ENCODE measurements around the gene RILP. TPM values are rescaled to one million over a fixed set of nuclear protein-coding genes. Genes with fewer than 3 reads are reported as not detected.
A peak's percentile ranks its signal among the peaks of the same experiment; 100 is the strongest.
"Not testable (repeated sequence)": the region's sequence is repeated elsewhere in the genome, so short reads cannot be mapped to it uniquely, and the experiment has no call there.

Gene RILP
- total and polyA plus RNA-seq, 2 experiments from 2014 or later, result 31.7 to 79.4 TPM

DNA sequence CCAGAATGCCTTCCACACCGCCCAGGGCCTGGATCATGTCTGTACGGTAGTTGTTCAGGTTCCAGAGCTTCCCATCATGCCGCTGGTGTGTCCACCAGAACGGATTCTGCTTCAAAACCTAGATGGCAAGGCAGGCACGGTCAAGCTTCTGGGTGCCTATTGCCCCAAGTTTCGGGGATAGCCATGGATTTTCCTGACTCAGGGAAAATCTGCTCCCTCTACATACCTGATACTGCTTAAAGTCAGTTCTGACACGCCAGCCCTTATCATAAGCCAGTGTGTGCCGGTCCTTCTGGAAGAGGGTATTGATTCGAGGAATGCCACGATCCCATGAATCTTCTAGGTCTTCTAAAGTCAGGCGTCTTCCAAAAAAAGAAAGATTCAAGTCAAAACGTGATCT, 11.4 kb upstream of the RILP start:
- Histone ChIP-seq H3K9me3 (ENCODE audit: low read depth) (no peaks in the 10 kb centered on the region), H3K27me3 (no peaks in the 10 kb centered on the region), H3K36me3 (peaks cover 72% of the 10 kb centered on the region), H3K4me3 (no peak overlapping the region), H3K4me1 (ENCODE audit: low read depth) (no peaks in the 10 kb centered on the region), H3K27ac (no peak overlapping the region)
- no peak for DNase-seq (ENCODE audit: low read depth in 1 of 2, low spot score in 1 of 2)
- TF ChIP-seq, protein P1, sequence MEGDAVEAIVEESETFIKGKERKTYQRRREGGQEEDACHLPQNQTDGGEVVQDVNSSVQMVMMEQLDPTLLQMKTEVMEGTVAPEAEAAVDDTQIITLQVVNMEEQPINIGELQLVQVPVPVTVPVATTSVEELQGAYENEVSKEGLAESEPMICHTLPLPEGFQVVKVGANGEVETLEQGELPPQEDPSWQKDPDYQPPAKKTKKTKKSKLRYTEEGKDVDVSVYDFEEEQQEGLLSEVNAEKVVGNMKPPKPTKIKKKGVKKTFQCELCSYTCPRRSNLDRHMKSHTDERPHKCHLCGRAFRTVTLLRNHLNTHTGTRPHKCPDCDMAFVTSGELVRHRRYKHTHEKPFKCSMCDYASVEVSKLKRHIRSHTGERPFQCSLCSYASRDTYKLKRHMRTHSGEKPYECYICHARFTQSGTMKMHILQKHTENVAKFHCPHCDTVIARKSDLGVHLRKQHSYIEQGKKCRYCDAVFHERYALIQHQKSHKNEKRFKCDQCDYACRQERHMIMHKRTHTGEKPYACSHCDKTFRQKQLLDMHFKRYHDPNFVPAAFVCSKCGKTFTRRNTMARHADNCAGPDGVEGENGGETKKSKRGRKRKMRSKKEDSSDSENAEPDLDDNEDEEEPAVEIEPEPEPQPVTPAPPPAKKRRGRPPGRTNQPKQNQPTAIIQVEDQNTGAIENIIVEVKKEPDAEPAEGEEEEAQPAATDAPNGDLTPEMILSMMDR (IDR thresholded peaks at IDR 0.05; ENCODE audit: low read depth, low read length), result no peak

DNA sequence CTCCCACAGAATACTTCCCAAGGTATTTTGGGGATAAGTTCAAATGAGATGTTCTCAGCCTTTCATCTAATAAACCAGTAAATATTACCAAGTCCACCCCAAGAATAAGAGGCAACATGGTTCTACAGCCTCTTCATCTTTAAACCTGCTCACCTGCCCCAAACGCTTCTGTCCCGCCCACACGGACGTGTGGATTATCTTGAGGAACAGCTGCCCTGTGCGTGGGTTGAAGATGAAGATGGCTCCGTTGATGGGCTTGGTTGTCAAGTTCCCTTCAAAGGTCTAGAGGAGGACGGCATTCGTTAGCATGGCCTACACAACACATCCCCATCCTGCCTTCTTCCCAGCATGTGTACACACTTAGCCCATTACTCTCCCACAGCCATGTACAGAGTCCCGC, 8.4 kb upstream of the RILP start:
- TF ChIP-seq, protein P1 (IDR thresholded peaks at IDR 0.05; ENCODE audit: low read depth, low read length), result no peak
- Histone ChIP-seq H3K9me3 (ENCODE audit: low read depth) (no peaks in the 10 kb centered on the region), H3K4me1 (ENCODE audit: low read depth) (no peaks in the 10 kb centered on the region), H3K4me3 (no peak overlapping the region), H3K27ac (no peak overlapping the region), H3K27me3 (no peaks in the 10 kb centered on the region), H3K36me3 (peaks cover 85% of the 10 kb centered on the region)
- no peak for DNase-seq (ENCODE audit: low read depth in 1 of 2, low spot score in 1 of 2)

DNA sequence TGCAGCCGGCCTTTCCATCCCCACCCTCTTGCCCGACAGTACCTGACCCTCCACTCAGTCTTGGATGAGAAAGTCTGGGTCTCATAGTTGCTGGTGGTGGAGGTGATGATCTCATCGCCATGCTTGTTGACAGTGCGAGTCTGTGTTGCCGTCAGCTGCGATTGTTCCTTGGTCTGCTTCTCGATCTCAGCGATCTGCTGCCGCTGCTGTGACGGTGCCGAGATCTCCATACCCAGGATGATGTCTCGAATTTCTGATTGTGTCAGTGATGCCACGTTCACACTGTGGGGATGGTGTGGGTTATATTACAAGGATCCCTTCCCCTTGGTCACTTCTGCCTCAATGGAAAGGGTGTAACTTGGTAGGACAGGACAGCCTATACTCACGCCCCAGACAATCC, 4.1 kb upstream of the RILP start:
- Histone ChIP-seq H3K36me3 (peaks cover 70% of the 10 kb centered on the region), H3K4me3 (no peak overlapping the region), H3K4me1 (ENCODE audit: low read depth) (peaks cover 6% of the 10 kb centered on the region), H3K27me3 (no peaks in the 10 kb centered on the region), H3K27ac (no peak overlapping the region), H3K9me3 (ENCODE audit: low read depth) (no peaks in the 10 kb centered on the region)
- TF ChIP-seq, protein P1 (IDR thresholded peaks at IDR 0.05; ENCODE audit: low read depth, low read length), result no peak
- DNase-seq (ENCODE audit: low read depth in 1 of 2, low spot score in 1 of 2), result no peak

DNA sequence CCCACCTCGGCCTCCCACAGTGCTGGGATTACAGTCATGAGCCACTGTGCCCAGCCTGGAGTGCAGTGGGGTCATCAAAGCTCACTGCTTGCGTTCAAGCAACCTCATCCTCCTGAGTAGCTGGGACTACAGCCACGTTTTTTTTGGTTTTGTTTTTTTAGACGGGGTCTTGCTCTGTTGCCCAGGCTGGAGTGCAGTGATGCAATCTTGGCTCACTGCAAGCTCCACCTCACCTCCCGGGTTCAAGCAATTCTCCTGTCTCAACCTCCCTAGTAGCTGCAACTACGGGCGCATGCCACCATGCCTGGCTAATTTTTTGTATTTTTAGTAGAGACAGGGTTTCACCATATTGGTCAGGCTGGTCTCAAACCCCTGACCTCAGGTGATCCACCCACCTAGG, 3.1 kb upstream of the RILP start:
- not testable (repeated sequence) for H3K27me3 ChIP-seq; H3K27ac ChIP-seq; H3K9me3 ChIP-seq (ENCODE audit: low read depth); H3K4me3 ChIP-seq; DNase-seq (ENCODE audit: low read depth in 1 of 2, low spot score in 1 of 2)
- H3K4me1 ChIP-seq (ENCODE audit: low read depth), result peaks cover 14% of the 10 kb centered on the region
- peaks cover 60% of the 10 kb centered on the region for H3K36me3 ChIP-seq

DNA sequence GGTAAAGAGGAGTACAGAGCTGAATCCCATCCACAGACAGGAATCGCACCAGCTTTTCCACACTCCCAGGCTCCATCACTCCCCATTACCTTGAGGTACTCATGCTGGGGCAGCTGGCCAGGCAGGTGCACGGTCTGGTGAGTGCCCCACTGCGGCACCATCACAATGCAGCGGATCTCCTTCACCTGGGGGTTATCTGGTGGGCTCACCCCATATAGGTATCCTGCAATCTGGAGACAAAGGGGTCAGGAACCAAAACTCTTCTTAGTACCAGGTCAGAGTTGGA, 1.8 kb upstream of the RILP start:
- TF ChIP-seq, protein P1 (IDR thresholded peaks at IDR 0.05; ENCODE audit: low read depth, low read length), result no peak
- Histone ChIP-seq H3K27me3 (no peaks in the 10 kb centered on the region), H3K4me3 (no peak overlapping the region), H3K9me3 (ENCODE audit: low read depth) (no peaks in the 10 kb centered on the region), H3K4me1 (ENCODE audit: low read depth) (peaks cover 17% of the 10 kb centered on the region), H3K36me3 (peaks cover 53% of the 10 kb centered on the region), H3K27ac (peak overlapping the region; percentile 94)
- DNase-seq (ENCODE audit: low read depth in 1 of 2, low spot score in 1 of 2), result no peak

DNA sequence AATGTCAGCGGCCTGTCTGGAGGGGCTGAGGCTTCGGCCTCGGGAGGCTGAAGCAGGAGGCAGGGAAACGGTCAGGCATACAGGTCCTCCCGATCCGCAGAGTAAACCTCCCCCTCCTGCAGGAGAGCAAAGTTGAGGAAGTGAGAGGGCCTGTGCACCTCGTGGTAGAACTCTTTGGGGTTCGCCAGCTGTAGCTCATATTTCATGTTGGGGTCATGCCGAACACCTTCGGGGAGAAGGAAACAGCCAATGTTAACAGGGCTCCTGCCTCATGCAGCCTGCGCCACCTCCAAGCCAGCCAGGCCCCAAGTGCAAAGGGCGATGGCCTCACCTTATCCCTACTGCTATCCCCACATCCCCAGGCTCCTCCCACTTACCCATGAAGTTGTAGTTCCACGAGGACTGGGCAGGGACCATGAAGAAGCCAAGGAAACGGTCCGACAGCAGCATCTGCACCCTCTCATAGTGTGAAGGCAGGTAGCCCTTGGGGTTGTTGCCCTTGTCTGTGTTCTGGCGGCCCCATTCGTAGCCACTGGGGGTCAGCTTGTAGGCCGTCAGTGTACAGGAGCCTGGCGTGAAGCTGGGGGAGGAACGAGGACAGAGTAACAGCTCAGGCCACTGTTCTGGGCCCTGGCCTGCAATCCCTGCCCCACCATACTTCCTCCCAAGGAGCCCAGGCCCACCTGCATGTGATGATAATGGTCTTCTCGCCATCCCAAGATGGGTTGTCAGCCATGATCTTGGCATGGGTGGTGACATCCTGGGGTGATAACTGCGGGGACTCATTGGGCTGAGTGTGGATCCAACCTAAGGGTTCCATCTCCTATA, 1.3 kb upstream of the RILP start:
- DNase-seq (ENCODE audit: low read depth in 1 of 2, low spot score in 1 of 2), result no peak
- H3K9me3 ChIP-seq (ENCODE audit: low read depth), result no peaks in the 10 kb centered on the region
- H3K27ac ChIP-seq, result peak overlapping the region; percentile 94
- H3K4me1 ChIP-seq (ENCODE audit: low read depth), result peaks cover 17% of the 10 kb centered on the region
- no peak overlapping the region for H3K4me3 ChIP-seq
- TF ChIP-seq, protein P1 (IDR thresholded peaks at IDR 0.05; ENCODE audit: low read depth, low read length), result no peak
- peaks cover 48% of the 10 kb centered on the region for H3K36me3 ChIP-seq
- no peaks in the 10 kb centered on the region for H3K27me3 ChIP-seq

Data from cardiac muscle cell (in vitro differentiated cells and primary cell).